GM20000 (cell line): ENCODE results near the gene MADCAM1.

Source experiments
- DNase-seq: peaks from one replicate; pipeline ENCODE4 v3.0.0; 2012; ENCODE audit warnings: low spot score
- TF ChIP-seq, protein P1 (sequence below): IDR thresholded peaks from 2 replicates; pipeline ENCODE4 v1.5.1; 2012; ENCODE audit warnings: mild to moderate bottlenecking, control low read depth; ENCODE audit errors: extremely low read depth, missing control alignments

MADCAM1 gene

DNA sequence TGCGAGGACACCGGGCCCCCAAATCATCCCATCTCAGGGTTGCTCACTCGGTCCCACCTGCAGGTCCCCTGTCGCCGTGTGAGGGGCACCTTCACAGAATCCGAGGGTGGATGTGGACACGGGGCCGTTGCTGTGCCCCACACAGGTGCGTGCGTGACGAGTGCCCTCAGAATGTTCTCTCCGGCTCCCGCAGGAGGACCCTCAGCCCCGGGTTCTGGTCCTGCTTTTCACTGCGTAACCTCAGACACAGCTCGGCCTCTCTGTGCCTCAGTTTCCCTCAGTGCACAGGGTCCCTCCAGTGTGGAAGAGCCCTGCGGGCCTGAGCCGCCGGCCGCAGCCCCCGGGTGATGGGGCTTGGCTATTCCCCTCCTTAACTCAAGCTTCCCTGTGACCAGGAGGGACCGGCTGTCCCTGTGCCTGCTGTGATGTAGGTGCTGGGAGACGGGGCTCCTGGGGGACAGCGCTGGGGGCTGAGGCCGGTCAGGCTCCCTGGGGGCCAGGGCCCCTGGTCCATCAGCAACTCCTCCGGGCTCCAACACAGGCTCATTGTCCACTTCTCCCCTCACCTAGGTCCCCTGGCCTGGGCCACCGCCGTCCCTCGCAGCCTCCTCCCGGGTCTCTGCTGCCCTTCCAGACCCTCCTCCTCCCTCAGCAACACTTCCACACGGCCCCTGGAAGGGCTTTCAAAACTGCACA, 40.3 kb upstream of the MADCAM1 start:
- DNase-seq, result no peak
- TF ChIP-seq, protein P1, sequence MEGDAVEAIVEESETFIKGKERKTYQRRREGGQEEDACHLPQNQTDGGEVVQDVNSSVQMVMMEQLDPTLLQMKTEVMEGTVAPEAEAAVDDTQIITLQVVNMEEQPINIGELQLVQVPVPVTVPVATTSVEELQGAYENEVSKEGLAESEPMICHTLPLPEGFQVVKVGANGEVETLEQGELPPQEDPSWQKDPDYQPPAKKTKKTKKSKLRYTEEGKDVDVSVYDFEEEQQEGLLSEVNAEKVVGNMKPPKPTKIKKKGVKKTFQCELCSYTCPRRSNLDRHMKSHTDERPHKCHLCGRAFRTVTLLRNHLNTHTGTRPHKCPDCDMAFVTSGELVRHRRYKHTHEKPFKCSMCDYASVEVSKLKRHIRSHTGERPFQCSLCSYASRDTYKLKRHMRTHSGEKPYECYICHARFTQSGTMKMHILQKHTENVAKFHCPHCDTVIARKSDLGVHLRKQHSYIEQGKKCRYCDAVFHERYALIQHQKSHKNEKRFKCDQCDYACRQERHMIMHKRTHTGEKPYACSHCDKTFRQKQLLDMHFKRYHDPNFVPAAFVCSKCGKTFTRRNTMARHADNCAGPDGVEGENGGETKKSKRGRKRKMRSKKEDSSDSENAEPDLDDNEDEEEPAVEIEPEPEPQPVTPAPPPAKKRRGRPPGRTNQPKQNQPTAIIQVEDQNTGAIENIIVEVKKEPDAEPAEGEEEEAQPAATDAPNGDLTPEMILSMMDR, result no peak

DNA sequence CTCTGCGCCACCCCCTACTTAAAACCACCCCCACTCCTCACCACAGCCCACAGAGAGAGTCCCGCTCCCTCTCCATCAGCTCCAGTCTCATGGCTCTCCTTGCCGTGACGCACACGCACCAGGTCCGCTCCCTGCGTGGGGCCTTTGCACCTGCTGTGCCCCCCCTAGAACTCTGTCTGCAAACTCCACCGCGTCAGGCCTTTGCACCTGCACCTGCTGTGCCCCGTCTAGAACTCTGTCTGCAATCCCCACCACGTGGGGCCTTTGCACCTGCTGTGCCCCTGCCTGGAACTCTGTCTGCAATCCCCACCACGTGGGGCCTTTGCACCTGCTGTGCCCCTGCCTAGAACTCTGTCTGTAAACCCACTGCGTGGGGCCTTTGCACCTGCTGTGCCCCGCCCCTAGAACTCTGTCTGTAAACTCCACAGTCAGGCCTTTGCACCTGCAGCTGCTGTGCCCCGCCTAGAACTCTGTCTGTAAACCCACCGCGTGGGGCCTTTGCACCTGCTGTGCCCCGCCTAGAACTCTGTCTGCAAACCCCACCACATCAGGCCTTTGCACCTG, 39.7 kb upstream of the MADCAM1 start:
- no peak for DNase-seq
- TF ChIP-seq, protein P1, result no peak

DNA sequence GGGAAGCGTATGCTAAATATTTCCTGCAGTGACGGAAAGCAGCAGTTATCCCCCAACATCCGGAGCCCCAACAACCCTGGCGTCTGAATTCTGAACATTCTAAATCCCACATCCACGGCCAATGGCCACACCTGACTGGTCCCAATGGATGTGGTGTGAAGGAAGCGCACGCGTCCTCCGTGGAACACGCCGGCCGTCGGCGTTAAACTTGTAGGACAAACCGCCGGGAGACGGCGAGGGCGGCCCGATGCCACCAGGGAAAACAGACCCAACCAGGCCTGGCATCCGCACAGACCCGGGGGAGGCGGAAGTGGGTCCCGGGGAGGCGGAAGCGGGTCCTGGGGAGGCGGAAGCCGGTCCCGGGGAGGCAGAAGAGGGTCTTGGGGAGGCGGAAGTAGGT, 38.6 kb upstream of the MADCAM1 start:
- TF ChIP-seq, protein P1, result no peak
- DNase-seq, result no peak

DNA sequence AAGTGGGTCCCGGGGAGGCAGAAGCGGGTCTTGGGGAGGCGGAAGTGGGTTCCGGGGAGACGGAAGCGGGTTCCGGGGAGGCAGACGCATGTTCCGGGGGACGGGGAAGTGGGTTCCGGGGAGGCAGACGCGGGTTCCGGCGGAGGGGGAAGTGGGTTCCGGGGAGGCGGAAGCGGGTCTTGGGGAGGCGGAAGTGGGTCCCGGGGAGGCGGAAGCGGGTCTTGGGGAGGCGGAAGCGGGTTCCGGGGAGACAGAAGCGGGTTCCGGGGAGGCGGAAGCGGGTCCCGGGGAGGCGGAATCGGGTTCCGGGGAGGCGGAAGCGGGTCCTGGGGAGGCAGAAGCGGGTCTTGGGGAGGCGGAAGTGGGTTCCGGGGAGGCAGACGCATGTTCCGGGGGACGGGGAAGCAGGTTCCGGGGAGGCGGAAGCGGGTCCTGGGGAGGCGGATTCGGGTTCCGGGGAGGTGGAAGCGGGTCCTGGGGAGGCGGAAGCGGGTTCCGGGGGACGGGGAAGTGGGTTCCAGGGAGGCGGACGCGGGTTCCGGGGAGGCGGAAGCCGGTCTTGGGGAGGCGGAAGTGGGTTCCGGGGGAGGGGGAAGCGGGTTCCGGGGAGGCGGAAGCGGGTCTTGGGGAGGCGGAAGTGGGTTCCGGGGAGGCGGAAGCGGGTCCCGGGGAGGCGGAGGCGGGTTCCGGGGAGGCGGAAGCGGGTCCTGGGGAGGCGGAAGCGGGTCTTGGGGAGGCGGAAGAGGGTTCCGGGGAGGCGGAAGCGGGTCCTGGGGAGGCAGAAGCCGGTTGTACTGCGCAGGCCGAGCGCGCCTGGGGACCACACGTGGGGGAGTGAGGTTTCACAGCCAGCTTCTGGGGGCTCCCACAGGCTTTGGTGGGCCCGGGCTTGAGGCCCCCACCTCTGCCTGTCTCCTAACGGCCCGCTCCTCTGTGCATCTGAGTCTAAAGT, 37.9 kb upstream of the MADCAM1 start:
- no peak for DNase-seq
- TF ChIP-seq, protein P1, result no peak

DNA sequence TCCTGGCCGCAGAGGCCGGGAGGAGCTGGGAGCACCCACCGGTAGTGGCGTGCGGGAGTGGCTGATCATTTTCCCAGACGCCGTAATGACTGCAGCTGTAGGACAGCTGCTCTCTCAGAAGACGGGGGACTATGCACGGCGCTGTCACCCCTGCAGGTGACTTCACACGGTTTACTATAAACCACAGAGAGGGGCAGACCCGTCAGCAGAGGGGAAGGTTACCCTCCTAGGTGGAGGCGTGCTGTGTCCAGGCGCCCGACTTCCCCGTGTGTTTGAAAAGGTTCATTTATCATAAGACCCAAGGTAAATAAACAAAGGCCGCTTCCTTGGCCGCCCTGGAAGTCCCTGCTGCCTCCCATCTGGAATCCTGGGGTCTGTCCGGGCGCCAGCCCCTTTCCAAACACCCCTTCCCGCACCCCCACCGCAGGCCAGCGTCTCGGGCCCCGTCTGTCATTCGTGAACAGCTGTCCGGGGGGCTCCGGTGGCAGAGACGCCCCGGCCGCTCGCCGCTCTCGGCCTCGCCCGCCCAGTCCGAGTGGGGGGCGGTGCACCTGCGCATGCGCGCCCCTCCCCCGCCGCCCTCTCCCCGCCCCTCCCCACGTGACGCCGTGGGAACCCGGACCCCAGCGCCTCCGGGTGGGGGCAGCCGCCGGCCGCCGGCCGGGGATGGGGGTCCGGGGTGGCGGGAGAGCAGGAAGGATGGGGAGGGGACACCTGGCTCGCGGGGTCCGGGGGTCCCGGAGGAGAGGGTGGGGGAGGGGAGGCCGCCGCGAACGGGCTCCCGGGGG, 36.4 kb upstream of the MADCAM1 start:
- DNase-seq, result peak; percentile 70
- TF ChIP-seq, protein P1, result no peak

DNA sequence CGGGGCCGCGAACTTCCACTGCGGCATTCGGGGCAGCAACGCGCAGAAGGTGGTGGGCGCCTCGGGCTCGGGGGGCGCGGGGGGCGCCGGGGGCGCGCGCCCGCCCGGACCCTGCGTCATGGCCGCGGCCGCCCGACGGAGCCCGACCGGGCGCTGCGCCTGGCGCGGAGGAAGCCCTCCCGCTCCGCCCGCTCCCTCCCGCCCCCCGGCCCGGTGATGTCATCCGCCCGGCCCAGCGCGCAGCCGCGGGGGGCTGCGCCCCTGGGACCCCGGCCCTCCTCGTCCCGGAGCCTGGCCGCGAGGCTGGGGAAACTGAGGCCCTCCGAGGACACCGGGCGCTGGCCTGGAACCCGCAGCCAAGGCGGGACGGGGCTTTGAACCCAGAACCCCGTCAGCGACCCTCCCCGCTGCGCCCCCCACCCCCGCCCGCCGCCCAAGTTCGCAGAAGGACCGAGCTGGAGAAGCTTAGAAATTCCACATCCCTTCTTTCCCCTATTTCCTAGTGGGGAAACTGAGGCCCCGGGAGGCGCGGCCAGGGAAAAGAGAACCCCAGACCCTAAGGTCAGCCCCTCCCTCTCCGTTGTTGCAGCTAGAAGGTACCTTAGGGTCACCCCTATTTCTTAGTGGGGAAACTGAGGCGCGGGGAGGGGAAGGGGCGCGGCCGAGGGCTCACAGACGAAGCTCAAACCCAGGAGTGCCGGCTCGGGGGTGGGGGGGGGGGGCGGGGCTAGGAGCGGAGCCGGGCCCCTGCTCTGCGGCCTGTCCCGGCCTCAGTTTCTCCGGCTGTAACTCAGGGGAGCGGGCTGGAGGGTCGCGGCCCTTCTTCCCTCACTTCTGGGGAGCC, 35.2 kb upstream of the MADCAM1 start, which contains the start of gene SHC2:
Gene SHC2, minus strand, starts transcription at position 157 of the 844 bp plus-strand sequence. Its CDS starts 37 bp downstream, at position 120.
- no peak for DNase-seq
- TF ChIP-seq, protein P1, result no peak
